Spleen (tissue), 11 donors: ENCODE measurements around the gene ABHD17B. TPM values are rescaled to one million over a fixed set of nuclear protein-coding genes. Genes with fewer than 3 reads are reported as not detected.

ENCODE experiments used
- DNase-seq: peaks from one replicate; pipeline ENCODE4 v3.0.0-alpha.2; 2020
- H3K27ac ChIP-seq, 8 donors: fragments of 200-600 bp; sonication (generic) in 7 of 8; 1 replicate in 4 of 8; 2 replicates in 4 of 8; pipeline versions ENCODE4 v1.5.0 to v1.8.0; 2016 to 2021; ENCODE audit warnings: inconsistent platforms in 4 of 8, mild to moderate bottlenecking in 4 of 8, moderate library complexity in 1 of 8
- H3K27me3 ChIP-seq, 7 donors: fragments of 200-600 bp; sonication (generic) in 6 of 7; replicated peaks in 1 of 7; 1 replicate in 4 of 7; 2 replicates in 3 of 7; pipeline versions ENCODE4 v1.5.0 to v1.8.0; 2016 to 2021; ENCODE audit warnings: inconsistent platforms in 3 of 7, mild to moderate bottlenecking in 1 of 7
- H3K36me3 ChIP-seq, 6 donors: fragments of 200-600 bp; sonication (generic) in 5 of 6; 1 replicate in 4 of 6; 2 replicates in 2 of 6; pipeline versions ENCODE4 v1.5.0 to v1.8.0; 2016 to 2021; ENCODE audit warnings: inconsistent platforms in 2 of 6
- H3K4me1 ChIP-seq, 6 donors: fragments of 200-600 bp; sonication (generic) in 5 of 6; 1 replicate in 3 of 6; 2 replicates in 3 of 6; pipeline versions ENCODE4 v1.5.0 to v1.8.0; 2016 to 2021; ENCODE audit warnings: inconsistent platforms in 3 of 6
- H3K4me3 ChIP-seq, 8 donors: fragments of 200-600 bp; sonication (generic) in 7 of 8; 1 replicate in 4 of 8; 2 replicates in 4 of 8; pipeline versions ENCODE4 v1.5.0 to v1.8.0; 2016 to 2021; ENCODE audit warnings: inconsistent platforms in 4 of 8, mild to moderate bottlenecking in 4 of 8, moderate library complexity in 2 of 8
- H3K9me3 ChIP-seq, 8 donors: fragments of 200-600 bp; sonication (generic) in 7 of 8; 1 replicate in 4 of 8; 2 replicates in 4 of 8; pipeline versions ENCODE4 v1.5.0 to v1.8.0; 2016 to 2021; ENCODE audit warnings: inconsistent platforms in 4 of 8
- POLR2A ChIP-seq, 3 donors: fragments of 450-650 bp; IDR thresholded peaks; one replicate each; pipeline ENCODE4 v1.5.1; 2017; ENCODE audit warnings: antibody characterized with exemption in 3 of 3, mild to moderate bottlenecking in 1 of 3
- POLR2AphosphoS5 ChIP-seq, 3 donors: sonication (generic); formaldehyde crosslinking; IDR thresholded peaks; one replicate each; pipeline ENCODE4 v1.5.1; 2017; ENCODE audit warnings: antibody characterized with exemption in 3 of 3
- WGBS, 5 donors: extraction: QIAGEN DNeasy Blood & Tissue Kit in 3 of 5; methylation state at CpG; one replicate each; pipeline versions ENCODE4 v1.1.5 to v1.1.7; 2013 to 2018; 5-methylcytosine and 5-hydroxymethylcytosine counted together
- intact Hi-C: fragments of 100-400 bp; cut with DNase I; formaldehyde crosslinking; loops from one replicate; pipeline ENCODE4 v1.15.0; 2023; ENCODE audit warnings: low total_unique reads
- polyA plus RNA-seq, 3 donors: library from polyadenylated mRNA; stranded (reverse); fragments of 200-250 nt; gene quantifications; one replicate each; pipeline ENCODE4 v1.2.1, GENCODE V29; 2013
- small RNA-seq, 4 donors: library from RNA; depleted of rRNA; stranded (forward); fragments of <200 nt; gene quantifications; one replicate each; pipeline ENCODE3, GENCODE V24; 2016
- total RNA-seq, 7 donors: library from RNA; depleted of rRNA in 3 of 7; stranded (reverse); fragments of >200 nt in 3 of 7; fragmentation: NEBNext Ultra II Directional in 4 of 7; extraction: Animal tissue kit (Norgen Biotek cat#: 25700) in 4 of 7; gene quantifications; one replicate each; pipeline versions ENCODE4 v1.1.0 to v1.2.1, GENCODE V29; 2016 to 2021
- TF ChIP-seq, protein P1 (sequence below), 11 experiments: fragments of 200-600 bp in 7 of 11; fragments of 450-650 bp in 4 of 11; sonication (generic) in 4 of 11; IDR thresholded peaks in 8 of 11; conservative IDR thresholded peaks in 3 of 11; 1 replicate in 7 of 11; 2 replicates in 4 of 11; pipeline versions ENCODE4 v1.4.0 to v1.8.0; 2016 to 2021; ENCODE audit warnings: antibody characterized with exemption in 11 of 11, inconsistent platforms in 4 of 11, mild to moderate bottlenecking in 1 of 11
- donor health status: healthy with polysubstance abuse.
- donor health status: DM: no; HTN: no; CAD: no; lungs with moderate emphysema.
- donor health status: DM: no; HTN: no; CAD: no.
- donor health status: Bipolar disorder and iron deficiency.
- donor health status: healthy.
- donor health status: DM: no; HTN: no; CAD: no.
- donor health status: DM: yes; HTN: yes; CAD: no.

ABHD17B gene
- total and polyA plus RNA-seq, 10 donors: 3.6 to 26.6 (median 15.6) TPM

DNA sequence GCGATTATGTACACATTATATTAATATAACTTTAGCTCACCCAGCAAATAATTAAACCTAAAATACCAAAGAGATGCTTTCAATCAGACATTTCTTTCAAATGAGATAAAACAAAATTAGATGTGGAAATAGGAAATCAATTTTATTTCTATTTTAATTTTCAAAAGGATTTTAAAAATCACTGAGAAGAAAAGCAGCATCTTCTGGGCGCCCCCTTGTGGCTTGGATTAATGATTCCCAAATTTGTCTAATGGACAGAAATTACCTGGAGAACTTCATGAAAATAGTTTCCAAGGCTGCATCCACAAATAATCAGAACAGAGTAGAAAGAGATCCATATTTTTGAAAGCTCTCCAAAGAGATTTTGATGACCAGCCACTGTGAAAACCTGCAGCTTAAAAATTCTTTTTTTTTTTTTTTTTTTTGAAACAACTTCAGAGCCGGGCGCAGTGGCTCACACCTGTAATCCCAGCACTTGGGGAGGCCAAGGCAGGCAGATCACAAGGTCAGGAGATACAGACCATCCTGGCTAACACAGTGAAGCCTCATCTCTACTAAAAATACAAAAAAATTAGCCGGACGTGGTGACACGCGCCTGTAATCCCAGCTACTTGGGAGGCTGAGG lies 91.8 kb downstream of the ABHD17B start:
- Histone ChIP-seq H3K9me3 (no peaks in the 10 kb centered on the region), H3K4me3 (no peak overlapping the region), H3K27ac (no peak overlapping the region), H3K27me3 (no peaks in the 10 kb centered on the region), H3K4me1 (peaks cover 0 to 22% (median 7%) of the 10 kb centered on the region in 6 donors), H3K36me3 (no peaks in the 10 kb centered on the region)
- 82 to 85% (median 83%) methylated on average over 8 of the region's 8 CpGs for WGBS, 5 donors
- intact Hi-C loops: no loop called here
- DNase-seq: no peak
- TF ChIP-seq, protein P1, sequence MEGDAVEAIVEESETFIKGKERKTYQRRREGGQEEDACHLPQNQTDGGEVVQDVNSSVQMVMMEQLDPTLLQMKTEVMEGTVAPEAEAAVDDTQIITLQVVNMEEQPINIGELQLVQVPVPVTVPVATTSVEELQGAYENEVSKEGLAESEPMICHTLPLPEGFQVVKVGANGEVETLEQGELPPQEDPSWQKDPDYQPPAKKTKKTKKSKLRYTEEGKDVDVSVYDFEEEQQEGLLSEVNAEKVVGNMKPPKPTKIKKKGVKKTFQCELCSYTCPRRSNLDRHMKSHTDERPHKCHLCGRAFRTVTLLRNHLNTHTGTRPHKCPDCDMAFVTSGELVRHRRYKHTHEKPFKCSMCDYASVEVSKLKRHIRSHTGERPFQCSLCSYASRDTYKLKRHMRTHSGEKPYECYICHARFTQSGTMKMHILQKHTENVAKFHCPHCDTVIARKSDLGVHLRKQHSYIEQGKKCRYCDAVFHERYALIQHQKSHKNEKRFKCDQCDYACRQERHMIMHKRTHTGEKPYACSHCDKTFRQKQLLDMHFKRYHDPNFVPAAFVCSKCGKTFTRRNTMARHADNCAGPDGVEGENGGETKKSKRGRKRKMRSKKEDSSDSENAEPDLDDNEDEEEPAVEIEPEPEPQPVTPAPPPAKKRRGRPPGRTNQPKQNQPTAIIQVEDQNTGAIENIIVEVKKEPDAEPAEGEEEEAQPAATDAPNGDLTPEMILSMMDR (IDR thresholded peaks at IDR 0.05 in 8 of 11, conservative IDR thresholded peaks at IDR 0.05 in 3 of 11): peak; percentile 27 to 77 (median 64)
- TF ChIP-seq POLR2A (IDR thresholded peaks at IDR 0.05): no peak

GRCh38 chr9:71816916-71817451 lies 94.0 kb downstream of the ABHD17B start:
- WGBS, 5 donors: 36 to 43% (median 38%) methylated on average over 9 of the region's 9 CpGs
- Histone ChIP-seq H3K27ac (no peak overlapping the region), H3K4me3 (no peak overlapping the region)

More at GRCh38 chr9:71816916-71817451, 94.0 kb downstream of the ABHD17B start:
- no peaks in the 10 kb centered on the region for H3K27me3 ChIP-seq
- H3K36me3 ChIP-seq: no peaks in the 10 kb centered on the region
- TF ChIP-seq, protein P1 (IDR thresholded peaks at IDR 0.05 in 8 of 11, conservative IDR thresholded peaks at IDR 0.05 in 3 of 11): no peak
- peak in 1 of 3 donors; percentile 32 for TF ChIP-seq POLR2AphosphoS5 (IDR thresholded peaks at IDR 0.05)
- no peaks in the 10 kb centered on the region for H3K9me3 ChIP-seq
- intact Hi-C loops: no loop called here
- H3K4me1 ChIP-seq: peaks cover 0 to 22% (median 7%) of the 10 kb centered on the region in 6 donors
- DNase-seq: no peak

Small RNAs within 50 kb of the gene (small RNA-seq; reads per million reads assigned to genes)
- gene RF00019: 0 reads per million in 4 donors

Other genes with a start within 250 kb of the ABHD17B start
- 100 to 1,000 TPM in 3 of 7 donors, 10 to 100 TPM in 4; 71.8 to 175 (median 99.4) TPM for gene CEMIP2, start 142.7 kb downstream of the ABHD17B start, total RNA-seq
- gene CEMIP2, start 142.7 kb downstream of the ABHD17B start, polyA plus RNA-seq: 10 to 100 TPM; 14.2 to 21.1 (median 15.0) TPM
- gene C9orf85, start 446 bp upstream of the ABHD17B start, total RNA-seq: 10 to 100 TPM in 3 of 7 donors, 1 to 10 TPM in 4; 7.3 to 17.8 (median 10.0) TPM
- 1 to 10 TPM; 7.1 to 9.5 (median 9.1) TPM for gene C9orf85, start 446 bp upstream of the ABHD17B start, polyA plus RNA-seq
- gene C9orf57, start 149.4 kb upstream of the ABHD17B start, total RNA-seq: not detected
- gene C9orf57, start 149.4 kb upstream of the ABHD17B start, polyA plus RNA-seq: under 1 TPM in 1 of 3 donors, not detected in 2; 0.06 TPM
- gene GDA, start 238.2 kb upstream of the ABHD17B start, total RNA-seq: under 1 TPM in 2 of 7 donors, not detected in 5; 0.07 to 0.19 TPM
- gene GDA, start 238.2 kb upstream of the ABHD17B start, polyA plus RNA-seq: under 1 TPM in 2 of 3 donors, not detected in 1; 0.02 to 0.03 TPM